ENCODE results near the gene HEATR5A.

DNA sequence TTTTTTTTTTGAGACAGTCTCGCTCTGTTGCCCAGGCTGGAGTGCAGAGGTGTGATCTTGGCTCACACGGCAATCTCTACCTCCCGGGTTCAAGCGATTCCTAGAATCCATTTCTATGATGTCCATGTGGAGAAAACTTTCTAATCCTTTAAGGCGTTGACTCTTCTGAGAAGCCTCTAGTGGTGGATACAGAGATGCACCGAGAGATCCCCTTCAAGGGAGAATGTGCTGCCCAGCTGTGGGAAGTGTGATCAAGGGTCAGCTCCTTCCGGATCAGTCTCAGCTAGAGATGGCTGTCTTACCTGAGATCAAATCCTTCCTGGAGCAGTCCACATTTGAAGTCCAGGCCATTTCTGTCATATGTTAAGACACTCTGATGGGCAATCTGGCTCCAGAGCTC is 120.1 kb downstream of the HEATR5A start:
- TF ChIP-seq, protein P1, sequence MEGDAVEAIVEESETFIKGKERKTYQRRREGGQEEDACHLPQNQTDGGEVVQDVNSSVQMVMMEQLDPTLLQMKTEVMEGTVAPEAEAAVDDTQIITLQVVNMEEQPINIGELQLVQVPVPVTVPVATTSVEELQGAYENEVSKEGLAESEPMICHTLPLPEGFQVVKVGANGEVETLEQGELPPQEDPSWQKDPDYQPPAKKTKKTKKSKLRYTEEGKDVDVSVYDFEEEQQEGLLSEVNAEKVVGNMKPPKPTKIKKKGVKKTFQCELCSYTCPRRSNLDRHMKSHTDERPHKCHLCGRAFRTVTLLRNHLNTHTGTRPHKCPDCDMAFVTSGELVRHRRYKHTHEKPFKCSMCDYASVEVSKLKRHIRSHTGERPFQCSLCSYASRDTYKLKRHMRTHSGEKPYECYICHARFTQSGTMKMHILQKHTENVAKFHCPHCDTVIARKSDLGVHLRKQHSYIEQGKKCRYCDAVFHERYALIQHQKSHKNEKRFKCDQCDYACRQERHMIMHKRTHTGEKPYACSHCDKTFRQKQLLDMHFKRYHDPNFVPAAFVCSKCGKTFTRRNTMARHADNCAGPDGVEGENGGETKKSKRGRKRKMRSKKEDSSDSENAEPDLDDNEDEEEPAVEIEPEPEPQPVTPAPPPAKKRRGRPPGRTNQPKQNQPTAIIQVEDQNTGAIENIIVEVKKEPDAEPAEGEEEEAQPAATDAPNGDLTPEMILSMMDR (optimal IDR thresholded peaks at IDR 0.05 in 1 of 3, IDR thresholded peaks at IDR 0.05 in 1 of 3, conservative IDR thresholded peaks at IDR 0.05 in 1 of 3; ENCODE audit: extremely low read depth in 1 of 3, insufficient read depth in 2 of 3, low read length in 3 of 3): peak in 1 of 3 experiments; percentile 27
- no peak for TF ChIP-seq EZH2 (IDR thresholded peaks at IDR 0.05; ENCODE audit: low read length)

Measured in keratinocyte (primary cell).